ENCODE measurements around the gene TRIM13. TPM values are rescaled to one million over a fixed set of nuclear protein-coding genes. Genes with fewer than 3 reads are reported as not detected.

TRIM13 gene
- total and polyA plus RNA-seq, 2 of the 13 experiments (the other 11 are each of a cell fraction or from before 2014, with no cell fraction given), result 22.0 to 24.4 TPM

GRCh38 chr13:49998714-49999624 lies 2.1 kb downstream of the TRIM13 start:
- H4K20me1 ChIP-seq (ENCODE audit: insufficient read depth, low read length), result no peaks in the 10 kb centered on the region
- no peak for ATAC-seq
- in situ Hi-C loops (cut with HindIII; ENCODE audit: extremely low pct_ligation_motif_present, low pct_unique_long_range_greater_than_20kb), result loop anchor here (25.0 kb wide), 2 partner anchors 538 to 1063 kb away; no protein-coding TSS in a partner anchor
- H3K9me3 ChIP-seq (ENCODE audit: low read length), result no peaks in the 10 kb centered on the region
- TF ChIP-seq ZNF3 (CRISPR knock-in tag; IDR thresholded peaks at IDR 0.05) (no peak), ZNF329 (CRISPR knock-in tag; IDR thresholded peaks at IDR 0.05; ENCODE audit: low read depth) (no peak), SNAPC5 (CRISPR knock-in tag; IDR thresholded peaks at IDR 0.05; ENCODE audit: borderline replicate concordance) (no peak), PHF20 (CRISPR knock-in tag; IDR thresholded peaks at IDR 0.05) (no peak), ZNF7 (CRISPR knock-in tag; IDR thresholded peaks at IDR 0.05) (no peak), DBP (CRISPR knock-in tag; IDR thresholded peaks at IDR 0.05; ENCODE audit: not compliant biosample characterization) (no peak), ZNF431 (CRISPR knock-in tag; IDR thresholded peaks at IDR 0.05; ENCODE audit: borderline replicate concordance, low read depth) (no peak), SRSF4 (IDR thresholded peaks at IDR 0.05; ENCODE audit: low read depth, low read length, poor library complexity, severe bottlenecking) (no peak), ZNF547 (CRISPR knock-in tag; IDR thresholded peaks at IDR 0.05) (no peak), RBM22 (optimal IDR thresholded peaks at IDR 0.05; ENCODE audit: low read length) (no peak), TCF7 (IDR thresholded peaks at IDR 0.05; ENCODE audit: low read depth) (no peak), ZBTB38 (CRISPR knock-in tag; IDR thresholded peaks at IDR 0.05) (no peak), ZNF383 (CRISPR knock-in tag; IDR thresholded peaks at IDR 0.05; ENCODE audit: borderline replicate concordance) (no peak), RORA (CRISPR knock-in tag; IDR thresholded peaks at IDR 0.05) (no peak), ZNF572 (CRISPR knock-in tag; IDR thresholded peaks at IDR 0.05) (no peak), ZXDC (CRISPR knock-in tag; IDR thresholded peaks at IDR 0.05) (no peak), EP300 (IDR thresholded peaks at IDR 0.05; ENCODE audit: low read depth in 2 of 2, low read length in 2 of 2) (no peak), EP300 (CRISPR knock-in tag; IDR thresholded peaks at IDR 0.05; ENCODE audit: borderline replicate concordance) (no peak), IRX3 (CRISPR knock-in tag; IDR thresholded peaks at IDR 0.05; ENCODE audit: borderline replicate concordance, low read depth) (no peak), ZNF260 (CRISPR knock-in tag; IDR thresholded peaks at IDR 0.05; ENCODE audit: borderline replicate concordance, low read depth) (no peak)
- peaks cover 41% of the 10 kb centered on the region for H3K4me1 ChIP-seq (ENCODE audit: insufficient read depth, low read length)
- FAIRE-seq, result no peak
- H3K27me3 ChIP-seq (ENCODE audit: control insufficient read depth in 1 of 2, insufficient read depth in 2 of 2, low read length in 2 of 2), result no peaks in the 10 kb centered on the region; a peak in 1 of 5 replicates
- no peak for DNase-seq (ENCODE audit: low spot score)
- 95% methylated on average over 20 of the region's 22 CpGs for WGBS (ENCODE audit: low lambda C conversion rate)
- no peak overlapping the region for H3K9ac ChIP-seq (ENCODE audit: insufficient read depth, low read depth, low read length)
- H2AFZ ChIP-seq (ENCODE audit: low read length), result no peak overlapping the region
- H3K4me2 ChIP-seq (ENCODE audit: low read depth, low read length), result peak overlapping the region; percentile 66
- intact Hi-C loops (cut with micrococcal nuclease; ENCODE audit: unreplicated experiment), result loop anchor here (10.0 kb wide), 1 partner anchor 246 kb away; no protein-coding TSS in a partner anchor
- CTCF ChIA-PET (ENCODE audit: low intra/inter-chr PET ratio, low total read pairs), result no interaction called here
- peaks cover 23% of the 10 kb centered on the region for H3K79me2 ChIP-seq (ENCODE audit: insufficient read depth, low read length)
- POLR2A ChIA-PET, result interaction anchor here (2.1 kb wide), 1 partner anchor 19 kb away, joined by 7 read pairs; no protein-coding TSS in a partner anchor
- H3K27ac ChIP-seq (ENCODE audit: extremely low read length, insufficient read depth, low read length), result no peak overlapping the region
- H3K36me3 ChIP-seq (replicated peaks in 1 of 2; ENCODE audit: control insufficient read depth in 1 of 2, insufficient read depth in 2 of 2, low read length in 2 of 2), result peaks cover 2 to 6% of the 10 kb centered on the region in 2 experiments; a peak in 3 of 5 replicates
- BruUV-seq (replicated peaks), result no TSS peak
- H3K4me3 ChIP-seq (replicated peaks in 1 of 3; ENCODE audit: insufficient read depth in 1 of 3, low read depth in 2 of 3, low read length in 3 of 3), result no peak overlapping the region
